AML-193 (cell line): ENCODE measurements around the gene ACLY.
A peak's percentile ranks its signal among the peaks of the same experiment; 100 is the strongest.
"Not testable (repeated sequence)": the region's sequence is repeated elsewhere in the genome, so short reads cannot be mapped to it uniquely, and the experiment has no call there.

Experiments
- DNase-seq, 2 experiments: peaks; one replicate each; lab custom pipeline; 2025; lab: John Stamatoyannopoulos, UW

Gene ACLY

GRCh38 chr17:41912925-41913324 is 5.8 kb downstream of the ACLY start:
- no peak for DNase-seq

GRCh38 chr17:41910701-41911391 is 7.9 kb downstream of the ACLY start:
- DNase-seq, result no peak

- DNase-seq, result no peak
Measured at GRCh38 chr17:41909088-41909487, 9.7 kb downstream of the ACLY start.

GRCh38 chr17:41907633-41908539 is 10.9 kb downstream of the ACLY start:
- DNase-seq, result no peak

- DNase-seq, result no peak
Measured at GRCh38 chr17:41907185-41907556, 11.6 kb downstream of the ACLY start.

- DNase-seq, result no peak
Measured at GRCh38 chr17:41906465-41907184, 12.1 kb downstream of the ACLY start.

GRCh38 chr17:41905172-41905571 is 13.6 kb downstream of the ACLY start:
- DNase-seq, result no peak

- no peak for DNase-seq
Measured at GRCh38 chr17:41904242-41904841, 14.4 kb downstream of the ACLY start.

GRCh38 chr17:41901646-41902045 is 17.1 kb downstream of the ACLY start:
- DNase-seq, result no peak

- no peak for DNase-seq
Measured at GRCh38 chr17:41896726-41897125, 22.0 kb downstream of the ACLY start.

- DNase-seq, result no peak
Measured at GRCh38 chr17:41895617-41896016, 23.1 kb downstream of the ACLY start.

- no peak for DNase-seq
Measured at GRCh38 chr17:41894791-41895331, 23.9 kb downstream of the ACLY start.

GRCh38 chr17:41893384-41893783 is 25.4 kb downstream of the ACLY start:
- DNase-seq, result no peak

- DNase-seq, result no peak
Measured at GRCh38 chr17:41892021-41892376, 26.8 kb downstream of the ACLY start.

- DNase-seq, result no peak
Measured at GRCh38 chr17:41891135-41892020, 27.4 kb downstream of the ACLY start.

GRCh38 chr17:41888332-41888965 is 30.3 kb downstream of the ACLY start:
- DNase-seq, result no peak

- DNase-seq, result peak in 1 of 2 experiments; percentile 30
Measured at GRCh38 chr17:41885733-41886132, 33.0 kb downstream of the ACLY start.

- DNase-seq, result no peak
Measured at GRCh38 chr17:41882756-41883155, 36.0 kb downstream of the ACLY start.

- DNase-seq, result no peak
Measured at GRCh38 chr17:41880130-41880529, 38.6 kb downstream of the ACLY start.

GRCh38 chr17:41874293-41874670 is 44.5 kb downstream of the ACLY start:
- not testable (repeated sequence) for DNase-seq
